Naive thymus-derived CD4-positive, alpha-beta T cell (primary cell): ENCODE measurements around the gene FAM149B1. TPM values are rescaled to one million over a fixed set of nuclear protein-coding genes. Genes with fewer than 3 reads are reported as not detected.

Source experiments
- ATAC-seq: fragments of 150-1000 bp; cut with Tn5 transposase; 2 replicates; pipeline ENCODE4 v1.10.0; 2021; ENCODE audit warnings: mild to moderate bottlenecking, moderate library complexity
- CTCF ChIA-PET: fragments of 350-600 bp; sonication (Branson Sonifier 250); formaldehyde crosslinking; loops from one replicate; lab custom pipeline; 2021; ENCODE audit warnings: antibody characterized with exemption; lab: Charles Lee
- POLR2A ChIA-PET: fragments of 350-600 bp; sonication (Branson Sonifier 250); formaldehyde crosslinking; loops from one replicate; lab custom pipeline; 2021; ENCODE audit warnings: antibody characterized with exemption, inconsistent platforms; lab: Charles Lee
- DNase-seq, 9 donors: peaks; one replicate each; pipeline versions ENCODE4 v3.0.0 to v3.0.0-alpha.2; 2020 to 2022; ENCODE audit warnings: mixed read lengths in 1 of 9
- H3K27ac ChIP-seq: one replicate; pipeline ENCODE4 v1.7.0; 2013; ENCODE audit warnings: mild to moderate bottlenecking, low read depth, low read length, moderate library complexity
- H3K27me3 ChIP-seq, 2 donors: one replicate each; pipeline ENCODE4 v1.7.0; 2013; ENCODE audit warnings: low read length in 2 of 2, mild to moderate bottlenecking in 2 of 2, moderate library complexity in 2 of 2; ENCODE audit not compliant: control insufficient read depth in 2 of 2, insufficient read depth in 2 of 2
- H3K36me3 ChIP-seq, 3 experiments: 1 replicate in 2 of 3; 2 replicates in 1 of 3; pipeline ENCODE4 v1.7.0; 2013; ENCODE audit warnings: low read length in 3 of 3, mild to moderate bottlenecking in 3 of 3, moderate library complexity in 1 of 3; ENCODE audit not compliant: insufficient read depth in 3 of 3, control insufficient read depth in 2 of 3
- H3K4me1 ChIP-seq, 2 donors: one replicate each; pipeline ENCODE4 v1.7.0; 2013; ENCODE audit warnings: low read length in 2 of 2, mild to moderate bottlenecking in 2 of 2, moderate library complexity in 1 of 2; ENCODE audit not compliant: control insufficient read depth in 2 of 2, insufficient read depth in 2 of 2
- H3K4me3 ChIP-seq: 2 replicates; pipeline ENCODE4 v1.7.0; 2013; ENCODE audit warnings: mild to moderate bottlenecking, low read length
- H3K9me3 ChIP-seq, 3 experiments: 1 replicate in 2 of 3; 2 replicates in 1 of 3; pipeline ENCODE4 v1.7.0; 2013; ENCODE audit warnings: low read length in 3 of 3; ENCODE audit not compliant: control insufficient read depth in 2 of 3
- H3K27ac Mint-ChIP-seq, 9 donors: one replicate each; pipeline ENCODE4 v1.8.0; 2020 to 2022; ENCODE audit warnings: mixed read lengths in 9 of 9, mild to moderate bottlenecking in 8 of 9, moderate library complexity in 5 of 9, inconsistent platforms in 2 of 9
- H3K27me3 Mint-ChIP-seq, 5 donors: one replicate each; pipeline ENCODE4 v1.8.0; 2021 to 2022; ENCODE audit warnings: mixed read lengths in 5 of 5, mild to moderate bottlenecking in 1 of 5
- H3K36me3 Mint-ChIP-seq, 5 donors: one replicate each; pipeline ENCODE4 v1.8.0; 2020 to 2022; ENCODE audit warnings: mixed read lengths in 5 of 5, mild to moderate bottlenecking in 3 of 5, inconsistent platforms in 1 of 5
- H3K4me1 Mint-ChIP-seq, 7 donors: one replicate each; pipeline ENCODE4 v1.8.0; 2020 to 2022; ENCODE audit warnings: mixed read lengths in 7 of 7, mild to moderate bottlenecking in 3 of 7, inconsistent platforms in 1 of 7
- H3K4me3 Mint-ChIP-seq, 10 donors: one replicate each; pipeline ENCODE4 v1.8.0; 2020 to 2022; ENCODE audit warnings: mild to moderate bottlenecking in 10 of 10, mixed read lengths in 10 of 10, moderate library complexity in 6 of 10, inconsistent platforms in 2 of 10
- H3K9me3 Mint-ChIP-seq, 11 donors: one replicate each; pipeline ENCODE4 v1.8.0; 2020 to 2022; ENCODE audit warnings: mixed read lengths in 11 of 11, mild to moderate bottlenecking in 4 of 11, inconsistent platforms in 1 of 11, moderate library complexity in 1 of 11
- intact Hi-C, 2 donors: fragments of 100-400 bp; cut with micrococcal nuclease; formaldehyde crosslinking; loops; one replicate each; pipeline ENCODE4 v1.15.1; 2023
- polyA plus RNA-seq, 2 donors: library from polyadenylated mRNA; unstranded; fragments of 300-500 nt; fragmentation: Illumina TruSeq; gene quantifications; one replicate each; pipeline ENCODE4 v1.2.3, GENCODE V29; 2021
- total RNA-seq, 6 experiments: library from RNA in 5 of 6; stranded (reverse) in 5 of 6; gene quantifications; 1 replicate in 5 of 6; 2 replicates in 1 of 6; pipeline ENCODE4 v1.2.3 and lab custom pipeline; 2021 to 2026

Gene FAM149B1
- total and polyA plus RNA-seq, 7 experiments from 2014 or later: 4.6 to 21.0 (median 15.8) TPM

DNA sequence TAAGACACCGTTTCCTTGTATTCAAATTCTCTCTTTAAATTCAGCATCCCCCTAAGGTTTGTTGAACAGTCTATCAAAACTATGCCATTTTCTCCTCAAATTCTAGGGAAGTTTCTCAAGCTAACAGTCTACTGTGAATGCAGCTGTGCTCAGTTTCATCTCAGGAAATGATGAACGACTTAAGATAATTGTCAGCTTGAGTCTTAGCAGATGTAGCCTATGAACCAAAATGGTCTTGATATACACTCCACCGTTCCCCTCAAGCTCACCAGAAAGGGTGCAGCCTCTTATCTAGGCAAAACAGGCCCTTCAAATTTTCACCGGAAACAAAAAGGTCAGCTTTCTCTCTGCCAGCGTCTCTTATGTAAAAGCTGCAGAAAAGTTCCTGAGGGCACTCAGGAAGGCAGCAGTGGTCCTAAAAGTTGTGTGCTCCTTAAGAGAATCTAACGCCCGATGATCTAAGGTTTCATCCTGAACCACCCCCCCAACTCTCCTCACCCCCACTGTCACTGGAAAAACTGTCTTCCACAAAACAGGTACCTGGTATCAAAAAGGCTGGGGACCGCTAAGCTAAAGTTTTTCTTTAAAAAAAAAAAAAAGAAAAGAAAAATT is 77.1 kb downstream of the FAM149B1 start:
- Histone ChIP-seq H3K27me3 (no peaks in the 10 kb centered on the region), H3K27ac (peak overlapping the region; percentile 86), H3K9me3 (no peaks in the 10 kb centered on the region), H3K4me3 (no peak overlapping the region), H3K4me1 (peaks cover 17 to 25% of the 10 kb centered on the region in 2 donors), H3K36me3 (peaks cover 8 to 33% (median 9%) of the 10 kb centered on the region in 3 experiments)
- peaks cover 4 to 26% (median 11%) of the 10 kb centered on the region in 5 donors for H3K36me3 Mint-ChIP-seq
- CTCF ChIA-PET: no interaction called here
- H3K27me3 Mint-ChIP-seq: no peaks in the 10 kb centered on the region
- peaks cover 19 to 57% (median 45%) of the 10 kb centered on the region in 7 donors for H3K4me1 Mint-ChIP-seq
- H3K4me3 Mint-ChIP-seq: peak overlapping the region in 7 of 10 donors; percentile 10 to 100 (median 19)
- peak overlapping the region in 8 of 9 donors; percentile 39 to 94 (median 66) for H3K27ac Mint-ChIP-seq
- intact Hi-C loops: loop anchor here (1.0 to 10.0 kb wide), 4 partner anchors 7 to 930 kb away; partner anchors contain the start of genes MCU (in 1 of the 2), MRPS16 (in 1 of the 2) and SEC24C (in 1 of the 2)
- H3K9me3 Mint-ChIP-seq: no peaks in the 10 kb centered on the region
- ATAC-seq (no peak), DNase-seq (no peak)
- POLR2A ChIA-PET: interaction anchor here (0.6 to 2.6 kb wide), 5 partner anchors 9 to 971 kb away, joined by 3 to 13 read pairs (median 4); partner anchors contain the start of genes CFAP70 and DDIT4

GRCh38 chr10:73246322-73246645 is 78.4 kb downstream of the FAM149B1 start:
- Histone ChIP-seq H3K36me3 (peaks cover 8 to 20% (median 9%) of the 10 kb centered on the region in 3 experiments), H3K27ac (peak overlapping the region; percentile 86), H3K4me1 (peaks cover 21 to 31% of the 10 kb centered on the region in 2 donors), H3K27me3 (no peaks in the 10 kb centered on the region), H3K4me3 (peak overlapping the region; percentile 71), H3K9me3 (no peaks in the 10 kb centered on the region)
- ATAC-seq (no peak), DNase-seq (peak in 2 of 9 donors; percentile 4 to 6)
- Mint-ChIP-seq H3K9me3 (no peaks in the 10 kb centered on the region), H3K4me3 (peak overlapping the region; percentile 92 to 100 (median 97)), H3K27me3 (no peaks in the 10 kb centered on the region), H3K36me3 (peaks cover 8 to 34% (median 17%) of the 10 kb centered on the region in 5 donors), H3K27ac (peak overlapping the region; percentile 91 to 98 (median 96)), H3K4me1 (peaks cover 25 to 65% (median 53%) of the 10 kb centered on the region in 7 donors)
- ChIA-PET CTCF (no interaction called here), POLR2A (interaction anchor here (1.0 to 2.6 kb wide), 6 partner anchors 11 to 483 kb away, joined by 3 to 13 read pairs (median 4); partner anchors contain the start of genes CFAP70, ECD, FAM149B1 and PPP3CB)
- intact Hi-C loops: loop anchor here (2.0 to 10.0 kb wide), 5 partner anchors 149 to 929 kb away; partner anchors contain the start of genes MCU (in 1 of the 2), P4HA1 (in 1 of the 2) and SEC24C (in 1 of the 2)

GRCh38 chr10:73246646-73247508 is 79.0 kb downstream of the FAM149B1 start, which contains the start of gene DNAJC9:
Gene DNAJC9, minus strand, starts transcription at chr10:73247255. Its CDS starts 66 bp downstream, at chr10:73247189.
- Mint-ChIP-seq H3K27ac (peak within 1 kb of the TSS; percentile 91 to 98 (median 96)), H3K36me3 (peaks cover 8 to 39% (median 16%) of the 10 kb centered on the region in 5 donors), H3K27me3 (no peaks in the 10 kb centered on the region), H3K4me1 (peaks cover 30 to 68% (median 54%) of the 10 kb centered on the region in 7 donors), H3K9me3 (no peaks in the 10 kb centered on the region), H3K4me3 (peak within 1 kb of the TSS; percentile 92 to 100 (median 97))
- Histone ChIP-seq H3K27me3 (no peaks in the 10 kb centered on the region), H3K9me3 (no peaks in the 10 kb centered on the region), H3K4me1 (peaks cover 27 to 37% of the 10 kb centered on the region in 2 donors), H3K27ac (peak within 1 kb of the TSS; percentile 86), H3K36me3 (peaks cover 8 to 17% (median 9%) of the 10 kb centered on the region in 3 experiments), H3K4me3 (peak within 1 kb of the TSS; percentile 71)
- ChIA-PET CTCF (interaction anchor here (0.5 to 0.8 kb wide), 2 partner anchors 83 to 151 kb away, joined by 3 read pairs; no protein-coding TSS in a partner anchor), POLR2A (interaction anchor here (0.5 to 2.6 kb wide), 17 partner anchors 9 to 1963 kb away, joined by 3 to 13 read pairs (median 3); partner anchors contain the start of genes CFAP70, ECD, FAM149B1 and PPP3CB)
- ATAC-seq: peak; percentile 95
- peak; percentile 93 to 98 (median 96) for DNase-seq
- intact Hi-C loops: loop anchor here (1.0 to 10.0 kb wide), 12 partner anchors 79 to 928 kb away; partner anchors contain the start of genes P4HA1 (in 2 of the 2), SEC24C (in 2 of the 2), CFAP70 (in 1 of the 2) and ECD (in 1 of the 2)

DNA sequence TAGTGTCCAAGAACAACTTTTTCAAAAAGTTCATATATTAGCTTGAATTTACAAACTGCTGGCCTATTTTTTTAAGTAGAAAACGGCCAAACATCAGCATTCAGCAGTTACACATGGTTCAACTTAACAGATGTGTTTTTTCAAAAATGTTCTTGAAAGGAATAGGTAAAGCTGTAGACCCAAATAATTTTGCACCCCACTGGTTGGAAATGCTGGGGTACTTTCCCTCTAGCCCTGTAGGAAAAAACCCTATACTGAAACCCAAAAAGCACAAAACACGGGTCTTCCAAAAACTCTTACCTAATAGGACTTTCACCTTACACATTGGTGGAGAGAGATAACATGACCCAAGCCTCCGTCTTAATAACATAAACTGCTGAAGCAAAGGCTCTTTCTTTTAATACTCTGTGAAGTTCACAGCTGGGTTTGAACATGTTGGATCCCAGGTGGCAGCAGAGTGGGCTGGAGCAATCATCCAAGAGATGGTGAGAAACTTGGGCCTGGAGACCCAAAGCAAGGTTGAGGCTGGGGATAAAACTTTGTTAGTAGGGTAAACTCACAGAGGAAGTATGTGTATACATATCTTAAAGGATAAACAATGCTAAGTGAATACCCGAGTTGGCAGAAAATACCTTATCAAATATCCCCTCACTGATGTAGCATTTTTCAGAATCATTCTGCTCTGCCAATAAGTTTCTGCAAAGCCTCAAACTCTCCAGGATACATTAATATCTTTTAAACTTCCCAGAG is 79.8 kb downstream of the FAM149B1 start:
- DNase-seq (peak in 1 of 9 donors; percentile 21), ATAC-seq (no peak)
- Mint-ChIP-seq H3K27ac (peak overlapping the region; percentile 91 to 98 (median 96)), H3K4me1 (peaks cover 31 to 72% (median 62%) of the 10 kb centered on the region in 7 donors), H3K4me3 (peak overlapping the region; percentile 92 to 100 (median 97)), H3K36me3 (peaks cover 8 to 46% (median 16%) of the 10 kb centered on the region in 5 donors), H3K27me3 (peaks cover 0 to 2% (median 0%) of the 10 kb centered on the region in 5 donors), H3K9me3 (peaks cover 0 to 2% (median 0%) of the 10 kb centered on the region in 11 donors)
- intact Hi-C loops: loop anchor here (1.0 to 10.0 kb wide), 12 partner anchors 79 to 927 kb away; partner anchors contain the start of genes P4HA1 (in 2 of the 2), SEC24C (in 2 of the 2), CFAP70 (in 1 of the 2) and ECD (in 1 of the 2)
- H3K4me1 ChIP-seq: peaks cover 28 to 40% of the 10 kb centered on the region in 2 donors
- ChIA-PET CTCF (interaction anchor here (0.5 to 0.8 kb wide), 2 partner anchors 84 to 152 kb away, joined by 3 read pairs; no protein-coding TSS in a partner anchor), POLR2A (interaction anchor here (0.6 to 2.6 kb wide), 14 partner anchors 8 to 530 kb away, joined by 3 to 13 read pairs (median 3); partner anchors contain the start of gene CFAP70)
- H3K27me3 ChIP-seq: no peaks in the 10 kb centered on the region
- H3K36me3 ChIP-seq: peaks cover 8 to 11% (median 9%) of the 10 kb centered on the region in 3 experiments
- H3K9me3 ChIP-seq: no peaks in the 10 kb centered on the region
- H3K4me3 ChIP-seq: peak overlapping the region; percentile 71
- H3K27ac ChIP-seq: peak overlapping the region; percentile 86

GRCh38 chr10:73248259-73248724 is 80.4 kb downstream of the FAM149B1 start:
- Histone ChIP-seq H3K27me3 (no peaks in the 10 kb centered on the region), H3K9me3 (no peaks in the 10 kb centered on the region), H3K27ac (peak overlapping the region; percentile 86), H3K4me1 (peaks cover 30 to 44% of the 10 kb centered on the region in 2 donors), H3K36me3 (peaks cover 5 to 10% (median 9%) of the 10 kb centered on the region in 3 experiments), H3K4me3 (no peak overlapping the region)
- intact Hi-C loops: loop anchor here (5.0 to 10.0 kb wide), 3 partner anchors 494 to 927 kb away; partner anchors contain the start of genes MCU (in 1 of the 2) and SEC24C (in 1 of the 2)
- ChIA-PET CTCF (interaction anchor here (0.6 kb wide), 1 partner anchor 123 kb away, joined by 3 read pairs; no protein-coding TSS in a partner anchor), POLR2A (interaction anchor here (0.6 to 1.9 kb wide), 4 partner anchors 12 to 1529 kb away, joined by 3 to 6 read pairs (median 4); no protein-coding TSS in a partner anchor)
- H3K27ac Mint-ChIP-seq: peak overlapping the region; percentile 82 to 98 (median 94)
- H3K27me3 Mint-ChIP-seq: peaks cover 0 to 2% (median 0%) of the 10 kb centered on the region in 5 donors
- ATAC-seq (no peak), DNase-seq (no peak)
- H3K4me1 Mint-ChIP-seq: peaks cover 34 to 78% (median 67%) of the 10 kb centered on the region in 7 donors
- H3K36me3 Mint-ChIP-seq: peaks cover 8 to 42% (median 15%) of the 10 kb centered on the region in 5 donors
- H3K4me3 Mint-ChIP-seq: peak overlapping the region in 8 of 10 donors; percentile 49 to 98 (median 76)
- H3K9me3 Mint-ChIP-seq: peaks cover 0 to 3% (median 0%) of the 10 kb centered on the region in 11 donors
